ENCODE data around the gene PPL. TPM values are rescaled to one million over a fixed set of nuclear protein-coding genes. Genes with fewer than 3 reads are reported as not detected.

PPL gene
- total and polyA plus RNA-seq, 9 donors = 0.53 to 18.3 (median 1.1) TPM

DNA sequence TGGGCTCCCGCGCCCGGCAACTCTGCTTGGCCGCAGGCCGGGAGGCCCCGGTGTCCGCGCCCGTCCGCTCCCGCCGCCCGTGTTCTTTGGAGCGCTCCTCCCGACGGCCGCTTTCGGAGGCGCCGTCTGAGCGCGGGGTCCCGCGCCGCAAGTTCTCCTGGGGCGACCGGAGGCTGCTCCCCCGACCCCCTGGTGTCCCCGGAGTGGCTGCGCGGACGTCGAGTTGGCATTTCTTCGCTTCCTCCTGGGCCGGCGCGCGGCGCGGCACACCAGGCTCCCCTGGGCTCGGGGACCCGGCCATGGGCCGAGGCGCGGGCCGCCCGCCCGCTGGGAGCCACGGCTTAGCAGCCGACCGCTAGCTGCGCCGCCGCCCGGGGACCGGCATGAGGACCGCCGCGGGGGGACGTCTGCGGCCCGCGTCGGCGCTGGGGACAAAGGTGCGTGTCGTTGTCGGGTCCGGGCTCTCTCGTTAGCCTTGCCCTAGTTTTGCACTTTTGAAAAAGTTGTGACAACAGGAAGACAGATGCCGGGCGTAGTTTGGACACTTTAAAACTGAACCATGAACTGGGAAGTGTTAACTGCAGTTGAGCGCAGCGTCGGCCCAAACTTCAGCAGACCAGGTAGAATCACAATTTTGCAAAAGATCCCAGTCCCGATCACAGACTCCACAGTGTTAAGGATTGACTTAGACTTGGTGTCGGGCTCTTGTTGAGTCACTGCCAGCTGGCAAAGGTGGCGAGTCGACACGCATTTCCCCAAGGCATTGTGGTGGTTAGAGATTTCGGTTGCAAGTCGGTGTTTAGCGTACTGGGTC is 89.0 kb downstream of the PPL start:
- peaks cover 22% of the 10 kb centered on the region for H3K36me3 ChIP-seq (ENCODE audit: control insufficient read depth, insufficient read depth, low read length)
- peaks cover 19% of the 10 kb centered on the region for H3K4me1 ChIP-seq (ENCODE audit: control insufficient read depth, insufficient read depth, low read length)
- WGBS (ENCODE audit: insufficient coverage) = under 1% methylated on average over 82 of the region's 83 CpGs
- peak; percentile 46 for DNase-seq
- peak overlapping the region; percentile 89 for H3K4me3 ChIP-seq (ENCODE audit: low read length)
- no peaks in the 10 kb centered on the region for H3K9me3 ChIP-seq (replicated peaks; ENCODE audit: control insufficient read depth, low read depth, low read length)
- no peaks in the 10 kb centered on the region for H3K27me3 ChIP-seq (ENCODE audit: control insufficient read depth, insufficient read depth, low read length)
- peak overlapping the region; percentile 59 for H3K27ac ChIP-seq (ENCODE audit: low read length)

- peak within 1 kb of the TSS; percentile 89 for H3K4me3 ChIP-seq (ENCODE audit: low read length)
- peaks cover 27% of the 10 kb centered on the region for H3K36me3 ChIP-seq (ENCODE audit: control insufficient read depth, insufficient read depth, low read length)
- under 1% methylated on average over 113 of the region's 126 CpGs for WGBS (ENCODE audit: insufficient coverage)
- DNase-seq = peak; percentile 99
- H3K4me1 ChIP-seq (ENCODE audit: control insufficient read depth, insufficient read depth, low read length) = peaks cover 19% of the 10 kb centered on the region
- no peaks in the 10 kb centered on the region for H3K27me3 ChIP-seq (ENCODE audit: control insufficient read depth, insufficient read depth, low read length)
- H3K9me3 ChIP-seq (replicated peaks; ENCODE audit: control insufficient read depth, low read depth, low read length) = no peaks in the 10 kb centered on the region
- peak within 1 kb of the TSS; percentile 85 for H3K27ac ChIP-seq (ENCODE audit: low read length)
Measured at GRCh38 chr16:4846901-4847773, 89.8 kb downstream of the PPL start, which contains the start of the genes GLYR1 and UBN1. GLYR1 (minus strand) TSS chr16:4847288; CDS start chr16:4847265, 23 bp downstream. UBN1 (plus strand) TSS chr16:4847481; CDS start chr16:4852918, 5,437 bp downstream.

- peaks cover 19% of the 10 kb centered on the region for H3K4me1 ChIP-seq (ENCODE audit: control insufficient read depth, insufficient read depth, low read length)
- under 1% methylated on average over 27 of the region's 27 CpGs for WGBS (ENCODE audit: insufficient coverage)
- no peaks in the 10 kb centered on the region for H3K9me3 ChIP-seq (replicated peaks; ENCODE audit: control insufficient read depth, low read depth, low read length)
- H3K27me3 ChIP-seq (ENCODE audit: control insufficient read depth, insufficient read depth, low read length) = no peaks in the 10 kb centered on the region
- H3K4me3 ChIP-seq (ENCODE audit: low read length) = peak overlapping the region; percentile 89
- peaks cover 32% of the 10 kb centered on the region for H3K36me3 ChIP-seq (ENCODE audit: control insufficient read depth, insufficient read depth, low read length)
- DNase-seq = peak; percentile 48
- H3K27ac ChIP-seq (ENCODE audit: low read length) = peak overlapping the region; percentile 85
Measured at GRCh38 chr16:4846503-4846900, 90.4 kb downstream of the PPL start.

- H3K27me3 ChIP-seq (ENCODE audit: control insufficient read depth, insufficient read depth, low read length) = no peaks in the 10 kb centered on the region
- 0% methylated on average over 1 of the region's 5 CpGs for WGBS (ENCODE audit: insufficient coverage)
- peaks cover 1% of the 10 kb centered on the region for H3K4me1 ChIP-seq (ENCODE audit: control insufficient read depth, insufficient read depth, low read length)
- H3K36me3 ChIP-seq (ENCODE audit: control insufficient read depth, insufficient read depth, low read length) = peaks cover 76% of the 10 kb centered on the region
- H3K27ac ChIP-seq (ENCODE audit: low read length) = no peak overlapping the region
- H3K4me3 ChIP-seq (ENCODE audit: low read length) = no peak overlapping the region
- DNase-seq = no peak
- no peaks in the 10 kb centered on the region for H3K9me3 ChIP-seq (replicated peaks; ENCODE audit: control insufficient read depth, low read depth, low read length)
Measured at GRCh38 chr16:4840984-4841383, 96.0 kb downstream of the PPL start.

GRCh38 chr16:4839942-4840341 is 97.0 kb downstream of the PPL start:
- Histone ChIP-seq H3K4me3 (ENCODE audit: low read length) (no peak overlapping the region), H3K36me3 (ENCODE audit: control insufficient read depth, insufficient read depth, low read length) (peaks cover 78% of the 10 kb centered on the region), H3K9me3 (replicated peaks; ENCODE audit: control insufficient read depth, low read depth, low read length) (no peaks in the 10 kb centered on the region), H3K27me3 (ENCODE audit: control insufficient read depth, insufficient read depth, low read length) (no peaks in the 10 kb centered on the region), H3K27ac (ENCODE audit: low read length) (no peak overlapping the region), H3K4me1 (ENCODE audit: control insufficient read depth, insufficient read depth, low read length) (no peaks in the 10 kb centered on the region)
- no peak for DNase-seq
- 87% methylated on average over 5 of the region's 5 CpGs for WGBS (ENCODE audit: insufficient coverage)

DNA sequence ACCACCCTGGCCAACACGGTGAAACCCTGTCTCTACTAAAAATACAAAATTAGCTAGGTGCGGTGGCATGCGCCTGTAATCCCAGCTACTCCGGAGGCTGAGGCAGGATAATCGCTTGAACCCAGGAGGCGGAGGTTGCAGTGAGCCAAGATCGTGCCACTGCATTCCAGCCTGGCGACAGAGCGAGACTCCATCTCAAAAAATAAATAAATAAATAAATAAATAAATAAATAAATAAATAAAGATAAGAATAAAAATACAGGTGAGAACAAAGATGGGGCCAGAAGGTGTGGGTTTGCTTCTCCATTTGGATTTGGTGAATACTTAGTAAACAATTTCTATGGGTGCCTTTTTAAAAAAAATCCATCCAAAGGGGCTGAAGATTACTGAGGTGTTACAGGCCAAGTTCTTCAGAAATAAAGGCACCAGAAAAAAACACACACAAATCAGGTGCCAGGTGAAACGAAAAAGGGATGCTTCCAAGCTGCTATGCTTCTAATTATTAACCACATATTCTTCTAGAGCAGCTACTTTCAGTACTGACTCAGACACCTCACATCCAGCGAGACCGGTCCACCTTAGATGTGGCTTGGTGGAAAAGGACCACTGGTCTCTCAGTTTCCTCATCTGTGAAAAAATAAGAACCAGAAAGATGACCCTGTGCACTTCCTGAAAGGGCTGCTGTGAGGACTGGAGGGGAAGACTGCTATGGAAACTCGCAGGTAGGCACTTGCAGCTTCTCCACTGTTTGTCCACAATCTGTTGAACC is 99.0 kb downstream of the PPL start:
- H3K27me3 ChIP-seq (ENCODE audit: control insufficient read depth, insufficient read depth, low read length) = no peaks in the 10 kb centered on the region
- 97% methylated on average over 6 of the region's 13 CpGs for WGBS (ENCODE audit: insufficient coverage)
- no peaks in the 10 kb centered on the region for H3K9me3 ChIP-seq (replicated peaks; ENCODE audit: control insufficient read depth, low read depth, low read length)
- H3K27ac ChIP-seq (ENCODE audit: low read length) = no peak overlapping the region
- no peak overlapping the region for H3K4me3 ChIP-seq (ENCODE audit: low read length)
- DNase-seq = no peak
- H3K4me1 ChIP-seq (ENCODE audit: control insufficient read depth, insufficient read depth, low read length) = no peaks in the 10 kb centered on the region
- peaks cover 69% of the 10 kb centered on the region for H3K36me3 ChIP-seq (ENCODE audit: control insufficient read depth, insufficient read depth, low read length)

- Histone ChIP-seq H3K36me3 (ENCODE audit: control insufficient read depth, insufficient read depth, low read length) (peaks cover 70% of the 10 kb centered on the region), H3K4me1 (ENCODE audit: control insufficient read depth, insufficient read depth, low read length) (no peaks in the 10 kb centered on the region), H3K9me3 (replicated peaks; ENCODE audit: control insufficient read depth, low read depth, low read length) (no peaks in the 10 kb centered on the region), H3K4me3 (ENCODE audit: low read length) (no peak overlapping the region), H3K27ac (ENCODE audit: low read length) (no peak overlapping the region), H3K27me3 (ENCODE audit: control insufficient read depth, insufficient read depth, low read length) (no peaks in the 10 kb centered on the region)
- WGBS (ENCODE audit: insufficient coverage) = 87% methylated on average over 2 of the region's 2 CpGs
- DNase-seq = no peak
Measured at GRCh38 chr16:4836727-4837126, 100.2 kb downstream of the PPL start.

- no CpG with 5 or more reads among the region's 1 CpG for WGBS (ENCODE audit: insufficient coverage)
- DNase-seq = no peak
Measured at GRCh38 chr16:4833584-4833983, 103.4 kb downstream of the PPL start.

DNA sequence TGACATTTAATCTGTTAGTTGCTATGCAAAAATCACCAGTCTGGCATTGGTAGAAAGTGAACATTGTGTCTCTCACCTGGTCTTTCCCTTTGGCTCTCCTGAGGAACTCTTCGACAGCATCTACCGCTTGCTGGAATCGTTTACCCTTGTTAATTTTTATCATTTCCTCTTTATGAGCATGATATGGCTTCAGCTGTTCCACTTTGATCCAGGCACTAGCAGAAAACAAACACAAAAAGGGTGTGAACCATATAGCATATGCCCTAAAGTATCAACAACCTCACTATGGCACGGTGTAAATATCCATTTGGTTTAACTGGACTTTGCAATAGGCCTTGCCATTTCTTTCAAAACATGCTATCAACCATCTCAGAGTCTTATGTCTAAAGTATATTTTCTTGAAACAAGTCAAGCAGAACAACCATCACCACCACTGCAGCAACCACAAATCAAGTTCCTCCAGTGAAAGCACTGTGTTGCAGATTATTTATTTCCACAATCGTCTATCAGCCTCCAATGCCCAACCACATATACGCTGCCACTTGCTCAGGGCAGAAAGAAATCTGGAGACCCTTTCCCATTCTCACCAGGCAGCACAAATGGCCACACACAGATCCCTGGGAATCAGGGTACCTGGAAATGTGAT is 104.1 kb downstream of the PPL start:
- Histone ChIP-seq H3K27me3 (ENCODE audit: control insufficient read depth, insufficient read depth, low read length) (no peaks in the 10 kb centered on the region), H3K4me1 (ENCODE audit: control insufficient read depth, insufficient read depth, low read length) (no peaks in the 10 kb centered on the region), H3K9me3 (replicated peaks; ENCODE audit: control insufficient read depth, low read depth, low read length) (no peaks in the 10 kb centered on the region), H3K36me3 (ENCODE audit: control insufficient read depth, insufficient read depth, low read length) (peaks cover 69% of the 10 kb centered on the region), H3K27ac (ENCODE audit: low read length) (no peak overlapping the region), H3K4me3 (ENCODE audit: low read length) (no peak overlapping the region)
- DNase-seq = no peak
- WGBS (ENCODE audit: insufficient coverage) = 97% methylated on average over 4 of the region's 6 CpGs

More at GRCh38 chr16:4833584-4833983, 103.4 kb downstream of the PPL start:
- Histone ChIP-seq H3K4me3 (ENCODE audit: low read length) (no peak overlapping the region), H3K4me1 (ENCODE audit: control insufficient read depth, insufficient read depth, low read length) (no peaks in the 10 kb centered on the region), H3K36me3 (ENCODE audit: control insufficient read depth, insufficient read depth, low read length) (peaks cover 69% of the 10 kb centered on the region), H3K27me3 (ENCODE audit: control insufficient read depth, insufficient read depth, low read length) (no peaks in the 10 kb centered on the region), H3K9me3 (replicated peaks; ENCODE audit: control insufficient read depth, low read depth, low read length) (no peaks in the 10 kb centered on the region), H3K27ac (ENCODE audit: low read length) (no peak overlapping the region)

All from muscle of leg (tissue), 11 donors.